Activated CD4-positive, alpha-beta T cell treated with anti-CD3 and anti-CD28 coated beads for 36 hours (primary cell): ENCODE measurements around the gene NPHP4. TPM values are rescaled to one million over a fixed set of nuclear protein-coding genes. Genes with fewer than 3 reads are reported as not detected.

ENCODE experiments used
- ATAC-seq: fragments of 200-7000 bp; cut with Tn5 transposase; one replicate; pipeline ENCODE4 v1.10.0; 2021; ENCODE audit warnings: mild to moderate bottlenecking, moderate library complexity
- CTCF ChIA-PET: fragments of 350-600 bp; sonication (Branson Sonifier 250); formaldehyde crosslinking; loops from one replicate; lab custom pipeline; 2021; ENCODE audit warnings: antibody characterized with exemption; lab: Charles Lee
- POLR2A ChIA-PET: fragments of 350-600 bp; sonication (Branson Sonifier 250); formaldehyde crosslinking; loops from one replicate; lab custom pipeline; 2021; ENCODE audit warnings: antibody characterized with exemption, inconsistent platforms; lab: Charles Lee
- DNase-seq: peaks from one replicate; pipeline ENCODE4 v3.0.0-alpha.2; 2020
- H3K27ac Mint-ChIP-seq: one replicate; pipeline ENCODE4 v1.8.0; 2021; ENCODE audit warnings: mixed read lengths
- H3K27me3 Mint-ChIP-seq: one replicate; pipeline ENCODE4 v1.8.0; 2021; ENCODE audit warnings: mixed read lengths
- H3K36me3 Mint-ChIP-seq: one replicate; pipeline ENCODE4 v1.8.0; 2021; ENCODE audit warnings: low read depth, mixed read lengths
- H3K4me1 Mint-ChIP-seq: one replicate; pipeline ENCODE4 v1.8.0; 2021; ENCODE audit warnings: mixed read lengths
- H3K4me3 Mint-ChIP-seq: one replicate; pipeline ENCODE4 v1.8.0; 2021; ENCODE audit warnings: mild to moderate bottlenecking, moderate library complexity, mixed read lengths
- H3K9me3 Mint-ChIP-seq: one replicate; pipeline ENCODE4 v1.8.0; 2021; ENCODE audit warnings: low read depth, mixed read lengths
- intact Hi-C, 2 experiments: fragments of 100-400 bp; cut with DNase I in 1 of 2; cut with micrococcal nuclease in 1 of 2; formaldehyde crosslinking; loops; one replicate each; pipeline versions ENCODE4 v1.14.2 to v1.15.1; 2022 to 2024; cut with DNase I, micrococcal nuclease
- total RNA-seq, 2 experiments: library from RNA; stranded (reverse); gene quantifications; one replicate each; pipeline ENCODE4 v1.2.3, GENCODE V29; 2021

The NPHP4 gene
- total RNA-seq, 2 experiments from 2014 or later: 12.9 to 14.1 TPM

- ATAC-seq (no peak), DNase-seq (no peak)
- H3K27ac Mint-ChIP-seq: no peak overlapping the region
- intact Hi-C loops: no loop called here
- no peaks in the 10 kb centered on the region for H3K27me3 Mint-ChIP-seq
- ChIA-PET POLR2A (no interaction called here), CTCF (no interaction called here)
- H3K9me3 Mint-ChIP-seq: no peaks in the 10 kb centered on the region
- H3K4me1 Mint-ChIP-seq: no peaks in the 10 kb centered on the region
- no peak overlapping the region for H3K4me3 Mint-ChIP-seq
- peaks cover 10% of the 10 kb centered on the region for H3K36me3 Mint-ChIP-seq
Measured at GRCh38 chr1:5966543-5967205, 25.6 kb downstream of the NPHP4 start.

GRCh38 chr1:5965586-5966131 lies 26.6 kb downstream of the NPHP4 start:
- H3K4me1 Mint-ChIP-seq: no peaks in the 10 kb centered on the region
- intact Hi-C loops: no loop called here
- ATAC-seq: no peak
- ChIA-PET POLR2A (no interaction called here), CTCF (no interaction called here)
- H3K4me3 Mint-ChIP-seq: no peak overlapping the region
- DNase-seq: no peak
- no peaks in the 10 kb centered on the region for H3K27me3 Mint-ChIP-seq
- H3K36me3 Mint-ChIP-seq: peaks cover 12% of the 10 kb centered on the region
- H3K27ac Mint-ChIP-seq: no peak overlapping the region
- H3K9me3 Mint-ChIP-seq: no peaks in the 10 kb centered on the region

- H3K27me3 Mint-ChIP-seq: no peaks in the 10 kb centered on the region
- ATAC-seq: no peak
- H3K36me3 Mint-ChIP-seq: peaks cover 11% of the 10 kb centered on the region
- no peaks in the 10 kb centered on the region for H3K9me3 Mint-ChIP-seq
- ChIA-PET CTCF (interaction anchor here (0.6 kb wide), 1 partner anchor 440 kb away, joined by 3 read pairs; no protein-coding TSS in a partner anchor), POLR2A (no interaction called here)
- DNase-seq: no peak
- H3K4me3 Mint-ChIP-seq: no peak overlapping the region
- no peak overlapping the region for H3K27ac Mint-ChIP-seq
- H3K4me1 Mint-ChIP-seq: no peaks in the 10 kb centered on the region
- intact Hi-C loops: no loop called here
Measured at GRCh38 chr1:5962265-5963105, 29.7 kb downstream of the NPHP4 start.

GRCh38 chr1:5961601-5962000 lies 30.6 kb downstream of the NPHP4 start:
- intact Hi-C loops: no loop called here
- peaks cover 14% of the 10 kb centered on the region for H3K36me3 Mint-ChIP-seq
- H3K4me3 Mint-ChIP-seq: no peak overlapping the region
- no peaks in the 10 kb centered on the region for H3K9me3 Mint-ChIP-seq
- DNase-seq (no peak), ATAC-seq (no peak)
- H3K27ac Mint-ChIP-seq: no peak overlapping the region
- ChIA-PET POLR2A (no interaction called here), CTCF (no interaction called here)
- no peaks in the 10 kb centered on the region for H3K27me3 Mint-ChIP-seq
- H3K4me1 Mint-ChIP-seq: peaks cover 2% of the 10 kb centered on the region

GRCh38 chr1:5960336-5960735 lies 31.9 kb downstream of the NPHP4 start:
- Mint-ChIP-seq H3K27me3 (no peaks in the 10 kb centered on the region), H3K4me3 (no peak overlapping the region), H3K4me1 (peaks cover 5% of the 10 kb centered on the region), H3K27ac (no peak overlapping the region), H3K36me3 (peaks cover 15% of the 10 kb centered on the region), H3K9me3 (no peaks in the 10 kb centered on the region)
- intact Hi-C loops: no loop called here
- ChIA-PET POLR2A (no interaction called here), CTCF (no interaction called here)
- ATAC-seq (no peak), DNase-seq (no peak)

- POLR2A ChIA-PET: no interaction called here
- no peaks in the 10 kb centered on the region for H3K9me3 Mint-ChIP-seq
- no peak for DNase-seq
- H3K27me3 Mint-ChIP-seq: no peaks in the 10 kb centered on the region
- no peak overlapping the region for H3K4me3 Mint-ChIP-seq
- no peak overlapping the region for H3K27ac Mint-ChIP-seq
- no peak for ATAC-seq
- H3K36me3 Mint-ChIP-seq: peaks cover 19% of the 10 kb centered on the region
- CTCF ChIA-PET: no interaction called here
- intact Hi-C loops: no loop called here
- peaks cover 11% of the 10 kb centered on the region for H3K4me1 Mint-ChIP-seq
Measured at GRCh38 chr1:5959667-5960230, 32.5 kb downstream of the NPHP4 start.

- intact Hi-C loops: no loop called here
- DNase-seq (no peak), ATAC-seq (no peak)
- Mint-ChIP-seq H3K36me3 (peaks cover 19% of the 10 kb centered on the region), H3K4me3 (no peak overlapping the region), H3K9me3 (no peaks in the 10 kb centered on the region), H3K4me1 (peaks cover 15% of the 10 kb centered on the region), H3K27ac (no peak overlapping the region), H3K27me3 (no peaks in the 10 kb centered on the region)
- POLR2A ChIA-PET: no interaction called here
- CTCF ChIA-PET: no interaction called here
Measured at GRCh38 chr1:5959087-5959486, 33.1 kb downstream of the NPHP4 start.

GRCh38 chr1:5956022-5956830 lies 36.0 kb downstream of the NPHP4 start:
- H3K27ac Mint-ChIP-seq: peak overlapping the region; percentile 28
- DNase-seq (no peak), ATAC-seq (peak; percentile 13)
- intact Hi-C loops: no loop called here
- H3K4me1 Mint-ChIP-seq: peaks cover 15% of the 10 kb centered on the region
- no peak overlapping the region for H3K4me3 Mint-ChIP-seq
- no peaks in the 10 kb centered on the region for H3K27me3 Mint-ChIP-seq
- ChIA-PET CTCF (no interaction called here), POLR2A (no interaction called here)
- H3K9me3 Mint-ChIP-seq: no peaks in the 10 kb centered on the region
- peaks cover 19% of the 10 kb centered on the region for H3K36me3 Mint-ChIP-seq

- ATAC-seq (peak; percentile 77), DNase-seq (no peak)
- no peak overlapping the region for H3K27ac Mint-ChIP-seq
- intact Hi-C loops: no loop called here
- no peaks in the 10 kb centered on the region for H3K9me3 Mint-ChIP-seq
- CTCF ChIA-PET: no interaction called here
- no peak overlapping the region for H3K4me3 Mint-ChIP-seq
- POLR2A ChIA-PET: no interaction called here
- H3K4me1 Mint-ChIP-seq: peaks cover 15% of the 10 kb centered on the region
- H3K36me3 Mint-ChIP-seq: peaks cover 17% of the 10 kb centered on the region
- no peaks in the 10 kb centered on the region for H3K27me3 Mint-ChIP-seq
Measured at GRCh38 chr1:5955479-5955977, 36.7 kb downstream of the NPHP4 start.

GRCh38 chr1:5954964-5955363 lies 37.3 kb downstream of the NPHP4 start:
- no peak for DNase-seq
- H3K27me3 Mint-ChIP-seq: no peaks in the 10 kb centered on the region
- ChIA-PET POLR2A (no interaction called here), CTCF (no interaction called here)
- no peak overlapping the region for H3K27ac Mint-ChIP-seq
- ATAC-seq: peak; percentile 68
- H3K36me3 Mint-ChIP-seq: peaks cover 15% of the 10 kb centered on the region
- H3K4me1 Mint-ChIP-seq: peaks cover 15% of the 10 kb centered on the region
- intact Hi-C loops: no loop called here
- H3K9me3 Mint-ChIP-seq: no peaks in the 10 kb centered on the region
- H3K4me3 Mint-ChIP-seq: no peak overlapping the region

GRCh38 chr1:5953386-5953785 lies 38.8 kb downstream of the NPHP4 start:
- Mint-ChIP-seq H3K27me3 (no peaks in the 10 kb centered on the region), H3K36me3 (peaks cover 13% of the 10 kb centered on the region), H3K4me3 (no peak overlapping the region), H3K27ac (no peak overlapping the region), H3K4me1 (peaks cover 15% of the 10 kb centered on the region), H3K9me3 (no peaks in the 10 kb centered on the region)
- intact Hi-C loops: no loop called here
- POLR2A ChIA-PET: no interaction called here
- ATAC-seq: no peak
- CTCF ChIA-PET: no interaction called here
- no peak for DNase-seq
